Fibroblast of lung (primary cell): ENCODE measurements around the gene SEMA6B. TPM values are rescaled to one million over a fixed set of nuclear protein-coding genes. Genes with fewer than 3 reads are reported as not detected.

Experiments used
- DNase-seq, 2 donors: peaks; one replicate each; pipeline versions ENCODE4 v3.0.0 to v3.0.0-alpha.2; 2010; ENCODE audit warnings: low read depth in 2 of 2
- H2AFZ ChIP-seq: 2 replicates; pipeline ENCODE4 v1.5.1; 2012; ENCODE audit warnings: low read length, control low read depth, inconsistent platforms
- H3K27ac ChIP-seq: 2 replicates; pipeline ENCODE4 v1.5.1; 2011; ENCODE audit warnings: low read length, control low read depth; ENCODE audit not compliant: insufficient read depth
- H3K27me3 ChIP-seq: 2 replicates; pipeline ENCODE4 v1.5.1; 2011; ENCODE audit warnings: mild to moderate bottlenecking, low read length; ENCODE audit not compliant: control insufficient read depth, insufficient read depth
- H3K36me3 ChIP-seq: 2 replicates; pipeline ENCODE4 v1.5.1; 2011; ENCODE audit warnings: low read length; ENCODE audit not compliant: control insufficient read depth, insufficient read depth
- H3K4me1 ChIP-seq: 2 replicates; pipeline ENCODE4 v1.5.1; 2011; ENCODE audit warnings: low read length; ENCODE audit not compliant: control insufficient read depth, insufficient read depth; ENCODE audit errors: extremely low read depth
- H3K4me2 ChIP-seq: 2 replicates; pipeline ENCODE4 v1.5.1; 2011; ENCODE audit warnings: low read length, control low read depth; ENCODE audit not compliant: insufficient read depth; ENCODE audit errors: extremely low read depth
- H3K4me3 ChIP-seq, 4 experiments: fragments of 200-600 bp in 1 of 4; sonication (generic) in 1 of 4; replicated peaks in 1 of 4; 2 replicates each; pipeline ENCODE4 v1.5.1; 2011 to 2016; ENCODE audit warnings: low read length in 4 of 4, low read depth in 3 of 4, mild to moderate bottlenecking in 3 of 4, control low read depth in 2 of 4, inconsistent platforms in 1 of 4, mixed read lengths in 1 of 4; ENCODE audit not compliant: insufficient read depth in 1 of 4; ENCODE audit errors: control extremely low read depth in 1 of 4
- H3K79me2 ChIP-seq: 2 replicates; pipeline ENCODE4 v1.5.1; 2012; ENCODE audit warnings: mild to moderate bottlenecking, low read length, inconsistent platforms; ENCODE audit not compliant: control insufficient read depth, insufficient read depth
- H3K9ac ChIP-seq: 2 replicates; pipeline ENCODE4 v1.5.1; 2011; ENCODE audit warnings: mild to moderate bottlenecking, low read length, control low read depth; ENCODE audit not compliant: insufficient read depth
- H3K9me3 ChIP-seq: 2 replicates; pipeline ENCODE4 v1.5.1; 2012; ENCODE audit warnings: low read depth, low read length; ENCODE audit not compliant: control insufficient read depth, insufficient read depth
- H4K20me1 ChIP-seq: 2 replicates; pipeline ENCODE4 v1.5.1; 2011; ENCODE audit warnings: low read length; ENCODE audit not compliant: control insufficient read depth, insufficient read depth; ENCODE audit errors: extremely low read depth
- CTCF ChIP-seq, 2 donors: IDR thresholded peaks in 1 of 2; conservative IDR thresholded peaks in 1 of 2; 1 replicate in 1 of 2; 2 replicates in 1 of 2; pipeline ENCODE4 v1.5.1; 2011 to 2012; ENCODE audit warnings: low read length in 2 of 2, control low read depth in 1 of 2, inconsistent platforms in 1 of 2, low read depth in 1 of 2, mild to moderate bottlenecking in 1 of 2
- EZH2 ChIP-seq: IDR thresholded peaks from 2 replicates; pipeline ENCODE4 v1.5.1; 2012; ENCODE audit warnings: low read length, control low read depth, mild to moderate bottlenecking; ENCODE audit errors: missing control alignments
- polyA plus RNA-seq, 2 donors: library from polyadenylated mRNA; depleted of rRNA in 1 of 2; stranded (reverse) in 1 of 2; unstranded in 1 of 2; fragments of >200 nt; gene quantifications; 2 replicates each; pipeline ENCODE4 v1.2.1, GENCODE V29; 2011 to 2012; ENCODE audit warnings: missing spikeins in 1 of 2
- total RNA-seq: library from RNA; depleted of rRNA; stranded (reverse); fragments of >200 nt; gene quantifications from 2 replicates; pipeline ENCODE4 v1.2.1, GENCODE V29; 2014

SEMA6B gene
- total and polyA plus RNA-seq, 2 donors (not counting 1 experiment from before 2014, with no cell fraction given), result under 0.01 to 0.31 TPM

GRCh38 chr19:4505570-4506448 is 53.7 kb downstream of the SEMA6B start:
- Histone ChIP-seq H3K27me3 (no peaks in the 10 kb centered on the region), H4K20me1 (no peaks in the 10 kb centered on the region), H3K79me2 (no peaks in the 10 kb centered on the region), H3K27ac (no peak overlapping the region), H2AFZ (no peak overlapping the region), H3K4me2 (no peak overlapping the region), H3K4me1 (peaks cover 5% of the 10 kb centered on the region), H3K36me3 (peaks cover 11% of the 10 kb centered on the region), H3K9ac (no peak overlapping the region), H3K9me3 (no peaks in the 10 kb centered on the region), H3K4me3 (no peak overlapping the region)
- no peak for TF ChIP-seq EZH2
- TF ChIP-seq CTCF (conservative IDR thresholded peaks at IDR 0.05 in 1 of 2, IDR thresholded peaks at IDR 0.05 in 1 of 2; ENCODE audit: low read depth in 1 of 2, low read length in 2 of 2), result no peak
- DNase-seq, result no peak

- no peak overlapping the region for H3K4me3 ChIP-seq
- peaks cover 11% of the 10 kb centered on the region for H3K36me3 ChIP-seq
- no peaks in the 10 kb centered on the region for H4K20me1 ChIP-seq
- no peak overlapping the region for H3K9ac ChIP-seq
- no peak overlapping the region for H3K4me2 ChIP-seq
- H3K27ac ChIP-seq, result no peak overlapping the region
- H3K9me3 ChIP-seq, result no peaks in the 10 kb centered on the region
- no peak overlapping the region for H2AFZ ChIP-seq
- H3K4me1 ChIP-seq, result peaks cover 5% of the 10 kb centered on the region
- DNase-seq, result no peak
- H3K27me3 ChIP-seq, result no peaks in the 10 kb centered on the region
- no peak for TF ChIP-seq EZH2
- TF ChIP-seq CTCF (conservative IDR thresholded peaks at IDR 0.05 in 1 of 2, IDR thresholded peaks at IDR 0.05 in 1 of 2; ENCODE audit: low read depth in 1 of 2, low read length in 2 of 2), result no peak
- no peaks in the 10 kb centered on the region for H3K79me2 ChIP-seq
Observed at GRCh38 chr19:4504891-4505569, 54.5 kb downstream of the SEMA6B start.

- Histone ChIP-seq H3K79me2 (no peaks in the 10 kb centered on the region), H3K27ac (no peak overlapping the region), H3K27me3 (no peaks in the 10 kb centered on the region), H3K9me3 (no peaks in the 10 kb centered on the region), H3K9ac (no peak overlapping the region), H3K36me3 (peaks cover 12% of the 10 kb centered on the region), H3K4me3 (no peak overlapping the region), H4K20me1 (no peaks in the 10 kb centered on the region), H2AFZ (no peak overlapping the region), H3K4me2 (no peak overlapping the region), H3K4me1 (peaks cover 5% of the 10 kb centered on the region)
- DNase-seq, result no peak
- TF ChIP-seq CTCF (conservative IDR thresholded peaks at IDR 0.05 in 1 of 2, IDR thresholded peaks at IDR 0.05 in 1 of 2; ENCODE audit: low read depth in 1 of 2, low read length in 2 of 2), result no peak
- TF ChIP-seq EZH2, result no peak
Observed at GRCh38 chr19:4504297-4504701, 55.2 kb downstream of the SEMA6B start.
